GM13977 (cell line): ENCODE data around the gene MYT1.

Experiments used
- DNase-seq: peaks from one replicate; pipeline ENCODE4 v3.0.0; 2012; ENCODE audit warnings: low spot score
- in situ Hi-C: fragments of 300-500 bp; cut with MboI; formaldehyde crosslinking; loops from one replicate; pipeline ENCODE4 v1.12.0; 2022; ENCODE audit warnings: low sequenced_read_pairs, low pct_unique_long_range_greater_than_20kb, mixed read lengths, inconsistent platforms; ENCODE audit not compliant: unreplicated experiment
- TF ChIP-seq, protein P1 (sequence below): IDR thresholded peaks from 2 replicates; pipeline ENCODE4 v1.5.1; 2012; ENCODE audit warnings: mild to moderate bottlenecking, control low read depth; ENCODE audit not compliant: insufficient read depth; ENCODE audit errors: extremely low read depth, missing control alignments

The MYT1 gene

DNA sequence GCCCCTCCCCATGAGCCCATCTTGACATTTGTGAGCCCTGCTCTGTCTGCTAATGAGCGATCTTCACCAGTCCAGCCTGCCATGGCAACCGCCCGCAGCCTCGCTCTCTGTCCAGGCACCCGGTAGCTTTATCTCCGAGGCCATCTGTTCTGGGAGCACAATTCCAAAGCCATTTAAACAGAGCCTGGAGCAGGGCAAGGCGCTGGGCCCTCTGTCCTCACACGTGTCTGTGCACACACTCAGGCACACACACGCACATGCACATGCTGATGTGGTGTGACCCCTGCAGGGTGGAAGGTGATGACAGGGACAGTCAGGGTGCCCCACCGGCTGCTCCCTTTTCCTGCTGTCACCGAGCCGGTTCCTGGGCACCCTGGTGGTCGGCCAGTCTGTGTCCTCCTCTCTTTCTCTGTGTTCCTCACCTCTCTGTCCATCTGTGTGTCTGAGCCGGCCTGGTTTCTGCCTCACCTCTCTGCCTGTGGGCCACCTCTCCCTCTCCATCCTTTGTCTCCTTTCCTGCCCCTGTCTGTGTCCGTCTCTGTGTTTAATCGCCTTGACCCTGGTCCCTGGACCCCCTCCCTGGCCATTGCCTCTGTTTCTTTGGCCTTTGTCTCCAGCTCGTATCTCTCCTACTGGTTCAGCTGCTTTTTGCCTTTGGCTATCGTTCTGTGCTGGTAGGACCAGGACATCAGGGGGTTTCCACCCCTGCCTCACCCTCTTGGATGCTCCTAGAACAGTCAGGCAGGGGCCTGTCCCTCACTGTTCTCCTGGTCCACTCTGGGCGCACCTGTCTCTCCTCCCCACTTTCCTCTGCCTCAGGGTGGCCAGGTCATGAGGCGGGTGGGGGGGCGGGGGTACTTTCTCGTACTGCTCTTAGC lies 8.8 kb upstream of the MYT1 start:
- TF ChIP-seq, protein P1, sequence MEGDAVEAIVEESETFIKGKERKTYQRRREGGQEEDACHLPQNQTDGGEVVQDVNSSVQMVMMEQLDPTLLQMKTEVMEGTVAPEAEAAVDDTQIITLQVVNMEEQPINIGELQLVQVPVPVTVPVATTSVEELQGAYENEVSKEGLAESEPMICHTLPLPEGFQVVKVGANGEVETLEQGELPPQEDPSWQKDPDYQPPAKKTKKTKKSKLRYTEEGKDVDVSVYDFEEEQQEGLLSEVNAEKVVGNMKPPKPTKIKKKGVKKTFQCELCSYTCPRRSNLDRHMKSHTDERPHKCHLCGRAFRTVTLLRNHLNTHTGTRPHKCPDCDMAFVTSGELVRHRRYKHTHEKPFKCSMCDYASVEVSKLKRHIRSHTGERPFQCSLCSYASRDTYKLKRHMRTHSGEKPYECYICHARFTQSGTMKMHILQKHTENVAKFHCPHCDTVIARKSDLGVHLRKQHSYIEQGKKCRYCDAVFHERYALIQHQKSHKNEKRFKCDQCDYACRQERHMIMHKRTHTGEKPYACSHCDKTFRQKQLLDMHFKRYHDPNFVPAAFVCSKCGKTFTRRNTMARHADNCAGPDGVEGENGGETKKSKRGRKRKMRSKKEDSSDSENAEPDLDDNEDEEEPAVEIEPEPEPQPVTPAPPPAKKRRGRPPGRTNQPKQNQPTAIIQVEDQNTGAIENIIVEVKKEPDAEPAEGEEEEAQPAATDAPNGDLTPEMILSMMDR, result no peak
- DNase-seq, result no peak
- in situ Hi-C loops, result no loop called here

DNA sequence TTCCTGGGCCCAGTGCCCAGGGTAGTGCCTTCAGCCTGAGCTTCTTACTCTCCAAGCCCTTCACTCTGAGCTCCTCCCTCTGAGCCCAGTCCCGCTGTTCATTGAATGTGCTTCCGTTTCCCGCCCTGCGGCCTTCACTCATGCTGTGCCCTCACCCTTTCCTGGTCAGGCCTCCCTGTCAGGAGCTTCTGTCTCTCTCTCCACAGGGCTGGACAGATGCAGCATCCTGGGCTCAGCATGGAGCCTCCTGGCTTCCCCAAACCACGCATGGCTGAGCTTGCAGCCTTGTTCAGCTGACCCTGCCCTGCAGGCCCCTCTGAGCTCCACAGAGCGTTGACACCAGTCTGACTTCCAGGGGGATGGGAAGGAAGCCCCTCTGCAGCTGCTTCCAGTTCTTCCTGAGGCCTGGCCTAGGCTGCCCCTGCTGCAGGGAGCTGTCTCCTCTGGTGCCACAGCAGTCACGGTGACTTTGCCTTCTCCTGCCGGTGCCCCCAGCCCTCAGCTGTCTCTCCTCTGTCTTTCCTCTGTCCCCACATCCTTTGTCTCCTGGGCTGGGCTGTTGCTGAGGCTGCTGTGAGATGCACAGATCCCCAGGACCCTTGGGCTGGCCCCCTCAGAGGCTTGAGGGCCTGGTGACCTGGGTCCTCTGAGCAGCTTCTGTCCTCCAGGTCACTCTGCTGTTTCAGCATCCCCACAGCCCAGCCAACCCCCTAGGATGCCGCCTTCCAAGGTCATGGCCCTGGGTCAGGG lies 7.9 kb upstream of the MYT1 start:
- in situ Hi-C loops, result no loop called here
- TF ChIP-seq, protein P1, result no peak
- no peak for DNase-seq

DNA sequence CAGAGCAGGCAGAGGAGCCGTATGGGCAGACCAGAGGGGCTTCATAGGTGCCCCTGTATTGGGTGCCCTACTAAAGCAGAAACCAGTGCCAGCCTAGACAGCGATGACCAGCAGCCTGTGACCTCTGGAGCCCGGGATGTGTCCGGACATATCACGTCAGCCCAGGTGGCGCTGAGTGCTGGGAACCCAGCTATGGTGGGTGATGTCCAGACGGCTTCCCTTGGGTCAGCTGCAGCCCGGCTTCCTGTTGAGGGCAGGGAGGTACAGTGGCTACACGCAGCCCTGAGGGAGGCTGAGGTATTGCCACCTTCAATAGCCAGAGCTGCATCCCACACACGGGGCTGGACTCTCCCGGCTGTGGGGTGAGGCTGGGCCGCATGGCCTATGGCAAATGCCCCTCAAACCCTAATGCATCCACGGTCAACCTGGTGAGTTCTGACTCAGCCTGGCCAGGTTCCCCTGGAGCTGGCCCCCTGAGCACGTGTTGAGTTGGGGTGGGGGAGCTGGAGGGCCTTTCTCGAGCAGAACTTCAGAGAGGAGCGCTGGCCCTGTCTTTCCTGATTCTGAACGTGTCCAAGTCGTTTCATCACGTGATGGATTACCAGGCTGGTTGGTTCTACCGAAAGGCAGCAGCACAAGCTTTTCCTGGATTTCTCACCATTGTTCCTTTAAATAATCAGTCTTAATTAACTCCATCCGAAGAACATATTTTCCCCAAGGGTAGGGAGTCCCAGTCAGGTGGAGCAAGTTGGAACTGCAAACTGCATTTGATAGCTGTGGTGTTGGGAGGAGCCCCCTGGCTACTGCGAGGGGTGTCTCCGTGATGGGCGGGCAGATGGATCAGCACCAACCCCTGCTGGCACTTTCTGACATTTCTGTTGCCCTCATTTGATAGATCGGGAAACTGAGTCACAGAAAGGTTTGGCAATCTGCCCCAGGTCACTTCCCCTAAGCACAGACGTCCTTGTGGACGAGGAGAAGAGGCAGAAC lies 7.1 kb upstream of the MYT1 start:
- in situ Hi-C loops, result no loop called here
- DNase-seq, result no peak
- TF ChIP-seq, protein P1, result no peak

DNA sequence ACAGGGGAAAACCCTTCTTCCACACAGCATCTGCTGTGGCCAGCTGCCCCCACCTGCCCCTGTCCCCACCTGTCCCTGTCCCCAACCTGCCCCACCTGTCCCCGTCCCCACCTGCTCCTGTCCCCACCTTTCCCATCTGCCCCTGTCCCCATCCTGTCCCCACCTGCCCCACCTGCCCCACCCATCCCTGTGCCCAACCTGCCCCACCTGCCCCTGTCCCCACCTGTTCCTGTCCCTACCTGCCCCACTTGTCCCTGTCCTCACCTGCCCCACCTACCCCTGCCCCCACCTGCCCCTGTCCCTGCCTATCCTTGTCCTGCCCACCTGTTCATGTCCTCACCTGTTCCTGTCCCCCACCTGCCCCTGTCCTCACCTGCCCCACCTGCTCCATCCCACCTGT lies 6.4 kb upstream of the MYT1 start:
- TF ChIP-seq, protein P1, result no peak
- DNase-seq, result no peak
- in situ Hi-C loops, result no loop called here

DNA sequence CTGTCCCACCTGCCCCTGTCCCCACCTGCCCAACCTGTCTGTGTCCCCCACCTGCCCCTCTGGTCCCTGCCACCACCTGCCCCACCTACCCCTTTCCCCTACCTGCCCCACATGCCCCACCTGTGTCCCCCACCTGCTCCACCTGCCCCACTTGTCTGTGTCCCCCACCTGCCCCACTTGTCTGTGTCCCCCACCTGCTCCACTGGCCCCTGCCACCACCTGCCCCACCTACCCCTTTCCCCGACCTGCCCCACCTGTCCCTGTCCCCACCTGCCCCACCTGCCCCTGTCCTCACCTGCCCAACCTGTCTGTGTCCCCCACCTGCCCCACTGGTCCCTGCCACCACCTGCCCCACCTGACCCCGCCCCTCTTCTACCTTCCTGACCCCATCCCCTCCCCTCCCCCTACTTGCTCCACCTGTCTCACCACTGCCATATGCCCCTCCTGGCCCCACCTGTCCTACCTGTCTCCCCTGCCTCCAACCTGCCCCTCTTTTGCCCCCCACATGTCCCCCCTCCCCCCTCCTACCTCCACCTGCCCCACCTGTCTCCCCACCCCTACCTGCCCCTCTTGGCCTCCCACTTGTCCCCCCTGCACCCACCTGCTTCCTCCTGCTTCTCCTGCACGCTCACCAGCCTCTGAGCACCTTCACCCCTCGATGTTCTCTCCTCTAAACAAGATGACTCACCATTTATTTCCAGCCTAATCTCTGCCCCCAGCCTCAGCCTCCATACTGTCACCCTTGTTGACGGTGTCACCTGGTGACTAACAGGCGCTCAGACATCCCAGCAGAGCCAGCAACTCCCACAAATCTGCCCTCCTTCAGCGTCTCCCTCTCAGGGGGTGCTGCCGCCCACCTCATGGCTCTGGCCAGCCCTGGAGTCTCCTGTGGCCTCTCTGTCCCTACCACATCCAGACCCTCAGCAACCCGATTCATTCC lies 5.6 kb upstream of the MYT1 start:
- no peak for DNase-seq
- in situ Hi-C loops, result no loop called here
- TF ChIP-seq, protein P1, result no peak
